ENCODE results near the gene EFCAB8. TPM values are rescaled to one million over a fixed set of nuclear protein-coding genes. Genes with fewer than 3 reads are reported as not detected.

EFCAB8 gene
- under 1 TPM in 3 of 4 donors, not detected in 1; 0.01 to 0.38 (median 0.22) TPM for polyA plus RNA-seq
- long read RNA-seq, donor 1, result 0 reads
- long read RNA-seq, donor 2, result 0 reads
- long read RNA-seq, donor 3, result 0 reads
- long read RNA-seq, donor 4, result 0 reads
- long read RNA-seq, donor 5, result 0 reads
- long read RNA-seq, donor 6, result 0 reads
- long read RNA-seq, donor 7, result 0 reads
- long read RNA-seq, donor 8, result 0 reads
- long read RNA-seq, donor 9, result 0 reads
- long read RNA-seq, donor 10, result 0 reads

GRCh38 chr20:32858701-32859372 is at the start of gene EFCAB8:
Gene EFCAB8 (plus strand): TSS chr20:32858923. CDS start chr20:32863793, 4,870 bp downstream.
- Histone ChIP-seq H3K4me1 (ENCODE audit: control insufficient read depth in 3 of 3, insufficient read depth in 2 of 3, low read depth in 1 of 3, low read length in 2 of 3) (peaks cover 0 to 3% (median 0%) of the 10 kb centered on the region in 3 donors), H3K36me3 (ENCODE audit: control insufficient read depth in 3 of 3, insufficient read depth in 2 of 3, low read depth in 1 of 3, low read length in 3 of 3) (peaks cover 4 to 6% (median 4%) of the 10 kb centered on the region in 3 donors), H3K27ac (ENCODE audit: low read depth in 1 of 3, low read length in 2 of 3) (no peak within 1 kb of the TSS), H3K9me3 (ENCODE audit: control insufficient read depth in 2 of 2, insufficient read depth in 1 of 2, low read depth in 1 of 2, low read length in 1 of 2) (no peaks in the 10 kb centered on the region), H3K27me3 (ENCODE audit: control insufficient read depth in 3 of 3, insufficient read depth in 3 of 3, low read length in 3 of 3) (no peaks in the 10 kb centered on the region), H3K4me3 (ENCODE audit: low read depth in 1 of 3, low read length in 3 of 3) (no peak within 1 kb of the TSS)
- FAIRE-seq (no peak), DNase-seq (no peak)
- 76 to 81% (median 79%) methylated on average over 8 of the region's 8 CpGs for WGBS, 3 donors

- peaks cover 0 to 6% (median 0%) of the 10 kb centered on the region in 3 donors for H3K36me3 ChIP-seq (ENCODE audit: control insufficient read depth in 3 of 3, insufficient read depth in 2 of 3, low read depth in 1 of 3, low read length in 3 of 3)
- DNase-seq, result no peak
- H3K9me3 ChIP-seq (ENCODE audit: control insufficient read depth in 2 of 2, insufficient read depth in 1 of 2, low read depth in 1 of 2, low read length in 1 of 2), result no peaks in the 10 kb centered on the region
- H3K27me3 ChIP-seq (ENCODE audit: control insufficient read depth in 3 of 3, insufficient read depth in 3 of 3, low read length in 3 of 3), result no peaks in the 10 kb centered on the region
- WGBS, 3 donors, result 90 to 95% (median 94%) methylated on average over 4 of the region's 4 CpGs
- no peaks in the 10 kb centered on the region for H3K4me1 ChIP-seq (ENCODE audit: control insufficient read depth in 3 of 3, insufficient read depth in 2 of 3, low read depth in 1 of 3, low read length in 2 of 3)
- no peak for FAIRE-seq
- H3K27ac ChIP-seq (ENCODE audit: low read depth in 1 of 3, low read length in 2 of 3), result no peak overlapping the region
- no peak overlapping the region for H3K4me3 ChIP-seq (ENCODE audit: low read depth in 1 of 3, low read length in 3 of 3)
Measured at GRCh38 chr20:32809907-32810306, 48.8 kb upstream of the EFCAB8 start.

DNA sequence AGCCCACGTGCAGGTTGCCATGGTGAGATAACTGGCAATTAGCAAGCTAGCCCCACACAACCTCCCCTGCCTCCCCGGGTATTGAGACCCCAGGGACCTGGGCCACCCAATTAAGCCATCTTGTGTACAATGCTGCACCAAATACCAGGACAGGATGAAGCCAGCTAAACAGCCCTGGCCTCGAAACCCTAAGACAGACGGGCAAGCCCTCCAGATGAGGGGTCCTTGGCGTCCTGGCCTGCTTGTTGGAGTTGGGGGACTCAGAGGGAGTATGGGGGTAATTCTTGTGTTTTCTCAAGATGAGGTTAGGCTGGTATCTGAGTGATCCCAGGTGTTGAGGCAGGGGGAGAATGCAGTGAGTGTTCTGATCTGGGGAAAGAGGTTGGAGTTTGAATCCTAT is 47.8 kb upstream of the EFCAB8 start:
- peaks cover 0 to 6% (median 0%) of the 10 kb centered on the region in 3 donors for H3K36me3 ChIP-seq (ENCODE audit: control insufficient read depth in 3 of 3, insufficient read depth in 2 of 3, low read depth in 1 of 3, low read length in 3 of 3)
- no peaks in the 10 kb centered on the region for H3K4me1 ChIP-seq (ENCODE audit: control insufficient read depth in 3 of 3, insufficient read depth in 2 of 3, low read depth in 1 of 3, low read length in 2 of 3)
- H3K27ac ChIP-seq (ENCODE audit: low read depth in 1 of 3, low read length in 2 of 3), result no peak overlapping the region
- H3K27me3 ChIP-seq (ENCODE audit: control insufficient read depth in 3 of 3, insufficient read depth in 3 of 3, low read length in 3 of 3), result no peaks in the 10 kb centered on the region
- DNase-seq (no peak), FAIRE-seq (no peak)
- H3K9me3 ChIP-seq (ENCODE audit: control insufficient read depth in 2 of 2, insufficient read depth in 1 of 2, low read depth in 1 of 2, low read length in 1 of 2), result no peaks in the 10 kb centered on the region
- H3K4me3 ChIP-seq (ENCODE audit: low read depth in 1 of 3, low read length in 3 of 3), result no peak overlapping the region
- WGBS, 3 donors, result 79 to 89% (median 87%) methylated on average over 5 of the region's 5 CpGs

DNA sequence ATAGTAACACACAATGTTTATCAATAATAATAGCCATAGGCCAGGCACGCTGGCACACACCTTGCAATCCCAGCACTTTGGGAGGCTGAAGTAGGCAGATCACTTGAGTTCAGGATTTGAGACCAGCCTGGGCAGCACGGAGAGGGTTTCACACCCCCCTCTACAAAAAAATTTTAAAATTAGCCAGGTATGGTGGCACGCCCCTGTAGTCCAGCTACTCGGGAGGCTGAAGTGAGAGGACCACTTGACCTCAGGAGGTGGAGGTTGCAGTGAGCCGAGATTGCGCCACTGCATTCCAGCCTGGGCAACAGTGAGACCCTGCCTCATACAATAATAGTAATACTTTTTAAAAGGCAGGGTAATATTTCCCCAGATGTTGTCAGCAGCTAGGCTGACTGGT is 46.8 kb upstream of the EFCAB8 start:
- no peaks in the 10 kb centered on the region for H3K4me1 ChIP-seq (ENCODE audit: control insufficient read depth in 3 of 3, insufficient read depth in 2 of 3, low read depth in 1 of 3, low read length in 2 of 3)
- no peaks in the 10 kb centered on the region for H3K9me3 ChIP-seq (ENCODE audit: control insufficient read depth in 2 of 2, insufficient read depth in 1 of 2, low read depth in 1 of 2, low read length in 1 of 2)
- H3K4me3 ChIP-seq (ENCODE audit: low read depth in 1 of 3, low read length in 3 of 3), result no peak overlapping the region
- DNase-seq (no peak), FAIRE-seq (no peak)
- 64 to 83% (median 72%) methylated on average over 6 of the region's 6 CpGs for WGBS, 3 donors
- H3K36me3 ChIP-seq (ENCODE audit: control insufficient read depth in 3 of 3, insufficient read depth in 2 of 3, low read depth in 1 of 3, low read length in 3 of 3), result peaks cover 0 to 6% (median 0%) of the 10 kb centered on the region in 3 donors
- H3K27ac ChIP-seq (ENCODE audit: low read depth in 1 of 3, low read length in 2 of 3), result no peak overlapping the region
- no peaks in the 10 kb centered on the region for H3K27me3 ChIP-seq (ENCODE audit: control insufficient read depth in 3 of 3, insufficient read depth in 3 of 3, low read length in 3 of 3)

DNA sequence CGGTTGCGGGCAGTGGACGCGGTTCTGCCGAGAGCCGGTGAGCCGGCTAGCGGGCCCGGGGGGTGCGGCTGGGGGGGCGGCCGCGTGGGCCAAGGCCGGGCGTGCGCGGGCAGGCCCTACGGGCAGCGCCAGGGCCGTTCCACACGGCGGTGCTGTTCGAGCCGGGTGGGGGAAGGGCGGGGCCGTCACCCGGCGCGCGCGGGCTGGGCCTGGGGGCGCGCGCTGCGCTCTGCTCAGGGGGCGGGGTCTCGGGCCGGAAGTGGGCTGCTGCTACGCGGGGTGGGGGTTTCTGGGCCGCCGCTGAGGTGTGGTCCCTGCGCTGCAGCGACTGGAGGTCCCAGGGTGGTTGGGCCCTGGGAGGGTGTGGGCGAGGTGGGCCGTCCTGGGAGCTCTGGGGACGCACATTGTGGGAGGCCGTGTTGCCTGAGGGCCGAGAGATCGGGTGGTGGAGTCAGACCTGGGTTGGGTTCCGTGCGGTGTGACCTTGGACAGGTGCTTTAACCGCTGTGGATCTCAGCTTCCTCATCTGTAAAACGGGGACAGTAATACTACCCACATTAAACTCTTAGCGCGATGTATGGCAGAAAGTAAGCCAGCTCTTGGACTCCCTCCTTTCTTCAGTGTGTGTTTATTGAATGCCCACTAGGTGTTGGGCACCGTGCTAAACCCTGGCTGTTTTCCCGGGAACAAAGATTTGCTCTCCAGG is 38.6 kb upstream of the EFCAB8 start:
- H3K36me3 ChIP-seq (ENCODE audit: control insufficient read depth in 3 of 3, insufficient read depth in 2 of 3, low read depth in 1 of 3, low read length in 3 of 3), result no peaks in the 10 kb centered on the region
- H3K27me3 ChIP-seq (ENCODE audit: control insufficient read depth in 3 of 3, insufficient read depth in 3 of 3, low read length in 3 of 3), result no peaks in the 10 kb centered on the region
- H3K9me3 ChIP-seq (ENCODE audit: control insufficient read depth in 2 of 2, insufficient read depth in 1 of 2, low read depth in 1 of 2, low read length in 1 of 2), result no peaks in the 10 kb centered on the region
- FAIRE-seq (no peak), DNase-seq (peak in 1 of 2 donors; percentile 58)
- H3K4me1 ChIP-seq (ENCODE audit: control insufficient read depth in 3 of 3, insufficient read depth in 2 of 3, low read depth in 1 of 3, low read length in 2 of 3), result peaks cover 5 to 19% (median 14%) of the 10 kb centered on the region in 3 donors
- peak overlapping the region; percentile 65 to 94 (median 71) for H3K4me3 ChIP-seq (ENCODE audit: low read depth in 1 of 3, low read length in 3 of 3)
- H3K27ac ChIP-seq (ENCODE audit: low read depth in 1 of 3, low read length in 2 of 3), result peak overlapping the region; percentile 60 to 96 (median 81)
- WGBS, 3 donors, result 0 to 1% (median 1%) methylated on average over 40 to 58 of the region's 58 CpGs

GRCh38 chr20:32820698-32821377 is 37.9 kb upstream of the EFCAB8 start:
- H3K36me3 ChIP-seq (ENCODE audit: control insufficient read depth in 3 of 3, insufficient read depth in 2 of 3, low read depth in 1 of 3, low read length in 3 of 3), result no peaks in the 10 kb centered on the region
- no peaks in the 10 kb centered on the region for H3K9me3 ChIP-seq (ENCODE audit: control insufficient read depth in 2 of 2, insufficient read depth in 1 of 2, low read depth in 1 of 2, low read length in 1 of 2)
- peak overlapping the region; percentile 60 to 96 (median 81) for H3K27ac ChIP-seq (ENCODE audit: low read depth in 1 of 3, low read length in 2 of 3)
- FAIRE-seq (no peak), DNase-seq (no peak)
- H3K4me1 ChIP-seq (ENCODE audit: control insufficient read depth in 3 of 3, insufficient read depth in 2 of 3, low read depth in 1 of 3, low read length in 2 of 3), result peaks cover 5 to 19% (median 14%) of the 10 kb centered on the region in 3 donors
- H3K4me3 ChIP-seq (ENCODE audit: low read depth in 1 of 3, low read length in 3 of 3), result peak overlapping the region; percentile 65 to 94 (median 71)
- 71 to 79% (median 71%) methylated on average over 25 of the region's 25 CpGs for WGBS, 3 donors
- no peaks in the 10 kb centered on the region for H3K27me3 ChIP-seq (ENCODE audit: control insufficient read depth in 3 of 3, insufficient read depth in 3 of 3, low read length in 3 of 3)

DNA sequence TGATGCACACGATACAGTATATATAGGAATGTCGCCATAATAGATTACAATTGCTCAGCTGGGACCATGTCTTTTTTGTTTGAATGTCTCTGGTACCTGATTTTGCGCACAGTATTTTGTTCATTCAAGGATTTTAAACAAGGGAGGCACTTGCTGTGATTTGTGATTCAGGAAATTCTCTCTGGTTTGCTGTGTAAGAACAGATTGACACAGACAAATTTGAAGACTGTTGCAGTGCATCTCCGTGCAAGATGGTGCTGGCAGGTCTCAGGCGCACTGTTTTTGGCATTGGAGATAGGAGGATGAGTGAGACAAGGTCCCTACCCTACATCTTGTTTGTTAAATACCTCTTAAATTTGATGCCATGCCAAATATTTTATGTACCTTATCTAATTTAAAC is 36.5 kb upstream of the EFCAB8 start:
- Histone ChIP-seq H3K9me3 (ENCODE audit: control insufficient read depth in 2 of 2, insufficient read depth in 1 of 2, low read depth in 1 of 2, low read length in 1 of 2) (no peaks in the 10 kb centered on the region), H3K27ac (ENCODE audit: low read depth in 1 of 3, low read length in 2 of 3) (no peak overlapping the region), H3K4me1 (ENCODE audit: control insufficient read depth in 3 of 3, insufficient read depth in 2 of 3, low read depth in 1 of 3, low read length in 2 of 3) (peaks cover 5 to 19% (median 14%) of the 10 kb centered on the region in 3 donors), H3K4me3 (ENCODE audit: low read depth in 1 of 3, low read length in 3 of 3) (no peak overlapping the region), H3K36me3 (ENCODE audit: control insufficient read depth in 3 of 3, insufficient read depth in 2 of 3, low read depth in 1 of 3, low read length in 3 of 3) (peaks cover 0 to 11% (median 0%) of the 10 kb centered on the region in 3 donors), H3K27me3 (ENCODE audit: control insufficient read depth in 3 of 3, insufficient read depth in 3 of 3, low read length in 3 of 3) (no peaks in the 10 kb centered on the region)
- DNase-seq, result no peak
- 53 to 73% (median 67%) methylated on average over 5 of the region's 5 CpGs for WGBS, 3 donors
- no peak for FAIRE-seq

DNA sequence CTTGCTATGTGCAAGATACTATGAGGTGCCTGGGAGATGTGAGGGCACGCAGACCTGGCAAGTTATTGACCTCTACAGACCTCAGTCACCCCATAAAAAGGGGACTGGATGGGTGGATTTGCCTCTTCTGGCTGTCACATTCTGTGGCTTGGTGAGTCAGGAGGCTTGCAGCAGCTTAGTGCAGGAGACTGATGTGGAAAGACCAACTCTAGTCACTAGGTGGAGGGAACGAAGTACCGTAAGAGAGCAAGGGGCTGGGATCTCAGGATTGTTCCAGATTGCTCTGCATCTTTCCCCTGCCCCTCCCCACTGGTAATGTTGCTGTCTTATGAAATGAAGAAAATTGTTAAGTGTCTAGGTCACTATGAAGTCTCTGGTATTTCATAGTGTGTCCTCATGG is 35.6 kb upstream of the EFCAB8 start:
- Histone ChIP-seq H3K27me3 (ENCODE audit: control insufficient read depth in 3 of 3, insufficient read depth in 3 of 3, low read length in 3 of 3) (no peaks in the 10 kb centered on the region), H3K9me3 (ENCODE audit: control insufficient read depth in 2 of 2, insufficient read depth in 1 of 2, low read depth in 1 of 2, low read length in 1 of 2) (no peaks in the 10 kb centered on the region), H3K36me3 (ENCODE audit: control insufficient read depth in 3 of 3, insufficient read depth in 2 of 3, low read depth in 1 of 3, low read length in 3 of 3) (peaks cover 0 to 17% (median 0%) of the 10 kb centered on the region in 3 donors), H3K4me3 (ENCODE audit: low read depth in 1 of 3, low read length in 3 of 3) (no peak overlapping the region), H3K27ac (ENCODE audit: low read depth in 1 of 3, low read length in 2 of 3) (peak overlapping the region in 1 of 3 donors; percentile 39), H3K4me1 (ENCODE audit: control insufficient read depth in 3 of 3, insufficient read depth in 2 of 3, low read depth in 1 of 3, low read length in 2 of 3) (peaks cover 5 to 19% (median 14%) of the 10 kb centered on the region in 3 donors)
- 78 to 96% (median 92%) methylated on average over 3 of the region's 3 CpGs for WGBS, 3 donors
- FAIRE-seq (no peak), DNase-seq (no peak)
